NCI-H1930 (cell line): ENCODE data around the gene HIRA.

Experiments
- DNase-seq, 2 experiments: peaks; one replicate each; lab custom pipeline; 2025; lab: John Stamatoyannopoulos, UW

HIRA gene

GRCh38 chr22:19285831-19286230, 145.7 kb downstream of the HIRA start:
- DNase-seq, result no peak
